Small intestine (tissue), 7 donors: ENCODE measurements around the gene PGAP3. TPM values are rescaled to one million over a fixed set of nuclear protein-coding genes. Genes with fewer than 3 reads are reported as not detected.
"Not testable (repeated sequence)": the region's sequence is repeated elsewhere in the genome, so short reads cannot be mapped to it uniquely, and the experiment has no call there.

Experiments
- DNase-seq, 2 donors: peaks; one replicate each; pipeline versions ENCODE4 v3.0.0 to v3.0.0-alpha.2; 2013
- FAIRE-seq: peaks from 2 replicates; lab custom pipeline; 2012; peaks lifted over from hg19 to GRCh38; lab: Jason Lieb, UNC
- H3K27ac ChIP-seq, 3 donors: one replicate each; pipeline ENCODE4 v1.5.1; 2013; ENCODE audit warnings: low read length in 2 of 3, mild to moderate bottlenecking in 2 of 3, control low read depth in 1 of 3, inconsistent platforms in 1 of 3, low read depth in 1 of 3, moderate library complexity in 1 of 3
- H3K27me3 ChIP-seq, 3 donors: one replicate each; pipeline ENCODE4 v1.6.1; 2013; ENCODE audit warnings: low read length in 3 of 3, inconsistent platforms in 1 of 3; ENCODE audit not compliant: control insufficient read depth in 3 of 3, insufficient read depth in 3 of 3
- H3K36me3 ChIP-seq, 3 donors: one replicate each; pipeline ENCODE4 v1.6.1; 2013; ENCODE audit warnings: low read length in 3 of 3, inconsistent platforms in 1 of 3, low read depth in 1 of 3, mild to moderate bottlenecking in 1 of 3, moderate library complexity in 1 of 3; ENCODE audit not compliant: control insufficient read depth in 3 of 3, insufficient read depth in 2 of 3
- H3K4me1 ChIP-seq, 3 donors: one replicate each; pipeline ENCODE4 v1.6.1; 2013; ENCODE audit warnings: low read length in 2 of 3, inconsistent platforms in 1 of 3, low read depth in 1 of 3, mild to moderate bottlenecking in 1 of 3, moderate library complexity in 1 of 3; ENCODE audit not compliant: control insufficient read depth in 3 of 3, insufficient read depth in 2 of 3
- H3K4me3 ChIP-seq, 3 donors: one replicate each; pipeline ENCODE4 v1.5.1; 2013; ENCODE audit warnings: low read length in 3 of 3, control low read depth in 1 of 3, inconsistent platforms in 1 of 3, low read depth in 1 of 3, mild to moderate bottlenecking in 1 of 3, moderate library complexity in 1 of 3
- H3K9me3 ChIP-seq, 2 donors: one replicate each; pipeline ENCODE4 v1.6.1; 2013; ENCODE audit warnings: low read depth in 1 of 2, low read length in 1 of 2; ENCODE audit not compliant: control insufficient read depth in 2 of 2, insufficient read depth in 1 of 2
- WGBS, 3 donors: extraction: QIAGEN DNeasy Blood & Tissue Kit; methylation state at CpG; one replicate each; pipeline ENCODE4 v1.1.7; 2013; 5-methylcytosine and 5-hydroxymethylcytosine counted together
- polyA plus RNA-seq, 4 donors: library from polyadenylated mRNA; stranded (reverse) in 3 of 4; unstranded in 1 of 4; fragments of 200-250 nt in 3 of 4; fragments of 120-200 nt in 1 of 4; gene quantifications; one replicate each; pipeline versions ENCODE4 v1.2.1 to v1.2.3, GENCODE V29; 2013
- donor health status: healthy with polysubstance abuse.
- donor health status: control.
- donor health status: control.
- donor health status: Bipolar disorder and iron deficiency.
- donor health status: healthy.

Gene PGAP3
- polyA plus RNA-seq, 4 donors = 20.6 to 41.1 (median 28.6) TPM

DNA sequence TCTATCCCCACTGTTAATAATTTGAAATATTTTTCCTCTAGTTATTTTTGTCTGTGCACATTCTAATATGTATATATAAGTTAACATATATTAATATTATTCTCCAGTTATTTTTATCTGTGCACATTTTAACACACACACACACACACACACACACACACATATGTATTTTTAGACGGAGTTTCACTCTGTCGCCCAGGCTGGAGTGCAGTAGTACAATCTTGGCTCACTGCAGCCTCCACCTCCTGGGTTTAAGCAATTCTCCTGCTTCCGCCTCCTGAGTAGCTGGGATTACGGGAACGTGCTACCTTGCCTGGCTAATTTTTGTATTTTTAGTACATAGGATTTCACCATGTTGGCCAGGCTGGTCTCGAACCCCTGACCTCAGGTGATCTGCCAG is 29.8 kb upstream of the PGAP3 start:
- no peak for DNase-seq
- 87 to 90% (median 88%) methylated on average over 6 of the region's 6 CpGs for WGBS, 3 donors
- no peak overlapping the region for H3K27ac ChIP-seq
- no peaks in the 10 kb centered on the region for H3K9me3 ChIP-seq
- H3K4me3 ChIP-seq = no peak overlapping the region
- H3K36me3 ChIP-seq = peaks cover 3 to 91% (median 15%) of the 10 kb centered on the region in 3 donors
- no peaks in the 10 kb centered on the region for H3K4me1 ChIP-seq
- H3K27me3 ChIP-seq = no peaks in the 10 kb centered on the region
- no peak for FAIRE-seq

DNA sequence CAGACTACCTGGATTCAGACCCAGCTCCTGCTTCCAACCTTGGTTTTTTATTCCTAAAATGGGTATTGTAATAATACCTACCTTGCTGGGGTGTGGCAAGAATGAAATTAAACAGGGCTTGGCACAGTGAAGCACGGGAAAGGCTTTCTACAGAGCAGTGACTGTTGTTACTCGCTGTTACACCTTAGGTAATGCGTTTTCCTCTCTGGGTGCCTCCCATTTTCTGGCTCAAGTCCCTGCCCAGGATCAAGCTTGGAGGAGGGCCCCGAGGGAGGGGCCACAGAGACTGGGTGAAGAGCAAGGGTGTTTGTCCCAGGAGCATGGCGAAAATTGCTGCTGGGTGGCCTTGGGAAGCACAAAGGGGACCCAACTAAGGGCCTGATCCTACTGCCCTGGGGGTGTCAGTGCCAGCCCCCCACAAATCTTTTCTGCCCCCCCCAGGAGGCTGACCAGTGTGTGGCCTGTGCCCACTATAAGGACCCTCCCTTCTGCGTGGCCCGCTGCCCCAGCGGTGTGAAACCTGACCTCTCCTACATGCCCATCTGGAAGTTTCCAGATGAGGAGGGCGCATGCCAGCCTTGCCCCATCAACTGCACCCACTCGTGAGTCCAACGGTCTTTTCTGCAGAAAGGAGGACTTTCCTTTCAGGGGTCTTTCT is 29.2 kb upstream of the PGAP3 start:
- Histone ChIP-seq H3K27me3 (no peaks in the 10 kb centered on the region), H3K9me3 (no peaks in the 10 kb centered on the region), H3K27ac (peak overlapping the region in 1 of 3 donors; percentile 12), H3K36me3 (peaks cover 4 to 90% (median 17%) of the 10 kb centered on the region in 3 donors), H3K4me3 (no peak overlapping the region), H3K4me1 (no peaks in the 10 kb centered on the region)
- FAIRE-seq (no peak), DNase-seq (peak in 1 of 2 donors; percentile 56)
- 60 to 79% (median 64%) methylated on average over 11 of the region's 11 CpGs for WGBS, 3 donors

DNA sequence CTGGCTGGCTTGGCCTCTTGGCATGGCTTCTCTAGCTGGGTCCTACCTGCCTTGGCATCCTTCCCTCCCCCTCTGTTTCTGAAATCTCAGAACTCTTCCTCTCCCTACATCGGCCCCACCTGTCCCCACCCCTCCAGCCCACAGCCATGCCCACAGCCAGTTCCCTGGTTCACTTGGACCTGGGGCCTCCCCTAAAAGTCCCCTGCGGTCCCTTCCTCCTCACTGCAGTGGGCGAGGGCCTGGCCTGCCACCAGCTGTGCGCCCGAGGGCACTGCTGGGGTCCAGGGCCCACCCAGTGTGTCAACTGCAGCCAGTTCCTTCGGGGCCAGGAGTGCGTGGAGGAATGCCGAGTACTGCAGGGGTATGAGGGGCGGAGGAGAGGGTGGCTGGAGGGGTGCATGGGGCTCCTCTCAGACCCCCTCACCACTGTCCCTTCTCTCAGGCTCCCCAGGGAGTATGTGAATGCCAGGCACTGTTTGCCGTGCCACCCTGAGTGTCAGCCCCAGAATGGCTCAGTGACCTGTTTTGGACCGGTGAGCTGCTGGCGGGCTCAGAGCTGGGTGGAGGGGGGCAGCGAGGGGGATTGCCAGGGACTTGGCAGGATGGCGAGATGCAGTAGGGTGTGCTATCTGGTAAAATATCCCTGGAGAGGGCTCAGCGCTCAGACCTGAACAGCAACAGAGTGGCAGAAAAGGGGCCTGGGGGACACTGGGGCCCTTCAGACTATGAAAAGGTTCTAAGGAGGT is 28.4 kb upstream of the PGAP3 start:
- H3K36me3 ChIP-seq = peaks cover 7 to 90% (median 17%) of the 10 kb centered on the region in 3 donors
- DNase-seq = no peak
- no peak overlapping the region for H3K4me3 ChIP-seq
- no peaks in the 10 kb centered on the region for H3K9me3 ChIP-seq
- H3K4me1 ChIP-seq = no peaks in the 10 kb centered on the region
- H3K27ac ChIP-seq = peak overlapping the region in 1 of 3 donors; percentile 12
- no peak for FAIRE-seq
- 75 to 90% (median 80%) methylated on average over 15 of the region's 15 CpGs for WGBS, 3 donors
- no peaks in the 10 kb centered on the region for H3K27me3 ChIP-seq

DNA sequence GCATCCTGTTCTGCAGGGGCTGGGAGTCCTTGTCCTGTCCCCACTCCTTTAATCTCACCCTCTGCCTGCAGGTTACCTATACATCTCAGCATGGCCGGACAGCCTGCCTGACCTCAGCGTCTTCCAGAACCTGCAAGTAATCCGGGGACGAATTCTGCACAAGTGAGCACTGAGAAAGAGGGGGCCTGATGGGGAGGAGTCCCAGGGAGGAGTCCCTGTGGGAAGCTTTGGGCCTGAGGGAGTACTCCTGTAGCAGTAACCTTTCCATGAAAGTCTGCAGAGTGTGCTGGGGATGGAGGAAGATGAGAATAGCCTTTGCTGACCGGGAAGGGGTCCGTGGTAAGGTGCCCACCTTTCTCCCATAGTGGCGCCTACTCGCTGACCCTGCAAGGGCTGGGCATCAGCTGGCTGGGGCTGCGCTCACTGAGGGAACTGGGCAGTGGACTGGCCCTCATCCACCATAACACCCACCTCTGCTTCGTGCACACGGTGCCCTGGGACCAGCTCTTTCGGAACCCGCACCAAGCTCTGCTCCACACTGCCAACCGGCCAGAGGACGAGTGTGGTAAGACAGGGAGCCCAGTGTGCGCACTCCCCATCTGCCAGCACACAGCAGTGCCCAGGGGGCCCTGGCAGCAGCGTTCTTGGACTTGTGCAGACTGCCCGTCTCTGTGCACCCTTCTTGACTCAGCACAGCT is 27.7 kb upstream of the PGAP3 start:
- peaks cover 9 to 90% (median 17%) of the 10 kb centered on the region in 3 donors for H3K36me3 ChIP-seq
- FAIRE-seq (no peak), DNase-seq (no peak)
- H3K4me3 ChIP-seq = no peak overlapping the region
- no peaks in the 10 kb centered on the region for H3K9me3 ChIP-seq
- 92 to 93% (median 93%) methylated on average over 16 to 18 of the region's 18 CpGs for WGBS, 3 donors
- no peak overlapping the region for H3K27ac ChIP-seq
- no peaks in the 10 kb centered on the region for H3K4me1 ChIP-seq
- no peaks in the 10 kb centered on the region for H3K27me3 ChIP-seq

DNA sequence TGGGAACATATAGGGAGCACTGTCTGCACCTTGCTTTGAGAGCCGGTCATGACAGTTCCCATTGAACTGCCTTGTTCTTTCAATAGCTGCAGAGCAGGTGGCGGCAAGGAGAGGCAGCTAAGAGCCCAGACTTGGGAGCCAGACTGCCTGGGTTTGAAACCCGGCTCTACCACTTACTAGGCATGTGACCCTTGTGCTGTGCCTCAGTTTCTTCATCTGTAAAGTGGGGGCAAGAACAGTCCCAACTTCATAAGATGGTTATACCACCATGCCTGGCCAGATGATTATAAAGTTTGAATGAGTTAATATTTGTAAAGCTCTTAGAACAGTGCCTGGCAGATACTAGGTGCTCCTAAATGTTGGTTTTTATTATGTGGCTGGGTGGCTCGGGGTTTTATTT is 26.4 kb upstream of the PGAP3 start:
- Histone ChIP-seq H3K27me3 (no peaks in the 10 kb centered on the region), H3K4me1 (no peaks in the 10 kb centered on the region), H3K9me3 (no peaks in the 10 kb centered on the region), H3K4me3 (no peak overlapping the region), H3K27ac (no peak overlapping the region), H3K36me3 (peaks cover 10 to 90% (median 18%) of the 10 kb centered on the region in 3 donors)
- DNase-seq (no peak), FAIRE-seq (no peak)
- WGBS, 3 donors = 85 to 97% (median 92%) methylated on average over 4 of the region's 4 CpGs

DNA sequence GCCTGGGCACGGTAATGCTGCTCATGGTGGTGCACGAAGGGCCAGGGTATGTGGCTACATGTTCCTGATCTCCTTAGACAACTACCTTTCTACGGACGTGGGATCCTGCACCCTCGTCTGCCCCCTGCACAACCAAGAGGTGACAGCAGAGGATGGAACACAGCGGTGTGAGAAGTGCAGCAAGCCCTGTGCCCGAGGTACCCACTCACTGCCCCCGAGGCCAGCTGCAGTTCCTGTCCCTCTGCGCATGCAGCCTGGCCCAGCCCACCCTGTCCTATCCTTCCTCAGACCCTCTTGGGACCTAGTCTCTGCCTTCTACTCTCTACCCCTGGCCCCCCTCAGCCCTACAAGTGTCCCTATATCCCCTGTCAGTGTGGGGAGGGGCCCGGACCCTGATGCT is 24.0 kb upstream of the PGAP3 start:
- Histone ChIP-seq H3K9me3 (no peaks in the 10 kb centered on the region), H3K36me3 (peaks cover 10 to 94% (median 19%) of the 10 kb centered on the region in 3 donors), H3K4me3 (no peak overlapping the region), H3K27me3 (no peaks in the 10 kb centered on the region), H3K27ac (no peak overlapping the region), H3K4me1 (peaks cover 0 to 1% (median 0%) of the 10 kb centered on the region in 3 donors)
- no peak for FAIRE-seq
- DNase-seq = no peak
- whole genome bisulfite sequencing, 3 donors = 90 to 92% (median 90%) methylated on average over 9 to 10 of the region's 10 CpGs

DNA sequence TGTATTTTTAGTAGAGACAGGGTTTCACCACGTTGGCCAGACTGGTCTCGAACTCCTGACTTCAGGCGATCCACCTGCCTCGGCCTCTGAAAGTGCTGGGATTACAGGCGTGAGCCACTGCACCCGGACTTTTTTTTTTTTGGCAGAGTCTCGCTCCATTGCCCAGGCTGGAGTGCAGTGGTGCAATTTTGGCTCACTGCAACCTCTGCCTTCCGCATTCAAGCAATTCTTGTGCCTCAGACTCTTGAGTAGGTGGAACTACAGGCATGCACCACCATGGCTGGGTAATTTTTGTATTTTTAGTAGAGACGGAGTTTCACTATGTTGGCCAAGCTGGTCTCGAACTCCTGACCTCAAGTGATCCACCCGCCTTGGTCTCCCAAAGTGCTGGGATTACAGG is 23.2 kb upstream of the PGAP3 start:
- H3K4me1 ChIP-seq, H3K4me3 ChIP-seq, H3K27ac ChIP-seq, FAIRE-seq, DNase-seq, H3K27me3 ChIP-seq, H3K9me3 ChIP-seq: not testable (repeated sequence)
- H3K36me3 ChIP-seq = peaks cover 10 to 94% (median 19%) of the 10 kb centered on the region in 3 donors
- WGBS, 3 donors = 87 to 90% (median 89%) methylated on average over 11 of the region's 11 CpGs
